Lower lobe of right lung (tissue), 2 donors: ENCODE measurements around the gene FNBP1. TPM values are rescaled to one million over a fixed set of nuclear protein-coding genes. Genes with fewer than 3 reads are reported as not detected.
"Not testable (repeated sequence)": the region's sequence is repeated elsewhere in the genome, so short reads cannot be mapped to it uniquely, and the experiment has no call there.

Experiments
- ATAC-seq, 2 donors: fragments of 200-7000 bp; cut with Tn5 transposase; one replicate each; pipeline ENCODE4 v1.9.1; 2020 to 2022; ENCODE audit warnings: mild to moderate bottlenecking in 2 of 2, moderate library complexity in 2 of 2
- DNase-seq: peaks from one replicate; pipeline ENCODE4 v3.0.0-alpha.2; 2020
- H3K27ac ChIP-seq: fragments of 200-600 bp; one replicate; pipeline ENCODE4 v1.8.0; 2022
- H3K27me3 ChIP-seq: fragments of 200-600 bp; one replicate; pipeline ENCODE4 v1.8.0; 2022; ENCODE audit warnings: low read depth
- H3K36me3 ChIP-seq: fragments of 200-600 bp; one replicate; pipeline ENCODE4 v1.8.0; 2022; ENCODE audit warnings: mild to moderate bottlenecking
- H3K4me1 ChIP-seq: fragments of 200-600 bp; one replicate; pipeline ENCODE4 v1.8.0; 2022
- H3K4me3 ChIP-seq: fragments of 200-600 bp; one replicate; pipeline ENCODE4 v1.8.0; 2022; ENCODE audit warnings: mild to moderate bottlenecking
- H3K9me3 ChIP-seq: fragments of 200-600 bp; one replicate; pipeline ENCODE4 v1.8.0; 2022
- intact Hi-C: fragments of 100-400 bp; cut with DNase I; formaldehyde crosslinking; loops from one replicate; pipeline ENCODE4 v1.11.0; 2022
- total RNA-seq: library from RNA; stranded (reverse); fragmentation: NEBNext Ultra II Directional; extraction: Animal tissue kit (Norgen Biotek cat#: 25700); gene quantifications from one replicate; pipeline ENCODE4 v1.2.1, GENCODE V29; 2021
- TF ChIP-seq, protein P1 (sequence below): fragments of 200-600 bp; IDR thresholded peaks from one replicate; pipeline ENCODE4 v1.8.0; 2022; ENCODE audit warnings: antibody characterized with exemption, mild to moderate bottlenecking
- donor health status: DM: no; HTN: yes; CAD: no; lungs with severe emphysema.

The FNBP1 gene
- total RNA-seq, 1 donor from 2014 or later, result 61.1 TPM

DNA sequence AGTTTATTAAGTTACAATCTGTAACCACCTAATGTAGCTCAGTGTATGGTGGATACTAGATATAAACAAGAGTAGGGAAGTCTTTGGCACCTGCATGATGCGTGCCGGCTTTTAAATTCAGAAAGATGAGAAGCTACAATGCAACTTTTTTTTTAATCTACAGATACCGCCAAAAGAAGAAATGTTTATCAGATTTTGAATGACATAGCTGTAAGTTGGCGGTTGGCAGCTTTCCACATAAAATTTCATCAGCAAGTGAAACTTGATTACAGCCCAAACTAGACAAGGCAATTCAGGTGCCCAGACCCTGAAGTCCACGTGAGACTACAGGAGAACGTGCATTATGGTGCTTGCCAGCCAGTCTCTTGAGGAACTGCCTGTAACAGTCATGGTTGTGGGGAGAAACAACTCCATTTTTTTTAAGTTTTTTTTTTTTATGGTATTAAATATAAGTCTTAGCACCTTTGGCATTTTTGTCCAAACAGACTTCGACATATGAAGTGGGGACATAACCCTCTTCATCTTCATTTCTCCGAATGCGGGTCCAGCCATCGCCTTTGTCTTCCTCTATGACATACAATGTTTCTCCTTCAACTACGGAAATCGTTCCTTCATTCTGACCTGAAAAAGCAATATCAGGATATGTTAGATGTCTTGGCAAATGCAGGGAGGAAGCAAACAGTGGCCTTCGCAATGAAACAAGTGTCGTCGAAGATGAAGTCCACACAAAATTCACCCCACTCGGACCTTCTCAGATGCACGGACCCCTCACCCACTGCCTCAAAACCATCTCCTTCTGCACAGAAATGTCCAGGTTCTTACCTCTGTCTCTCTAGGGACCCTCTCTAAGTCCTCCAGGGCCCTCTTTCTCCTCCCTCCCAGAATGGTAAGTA, 147.4 kb downstream of the FNBP1 start:
- Histone ChIP-seq H3K4me1 (peaks cover 23% of the 10 kb centered on the region), H3K36me3 (peaks cover 55% of the 10 kb centered on the region), H3K27me3 (no peaks in the 10 kb centered on the region), H3K9me3 (no peaks in the 10 kb centered on the region), H3K4me3 (no peak overlapping the region), H3K27ac (no peak overlapping the region)
- no peak for DNase-seq
- intact Hi-C loops, result no loop called here
- ATAC-seq, result no peak
- TF ChIP-seq, protein P1, sequence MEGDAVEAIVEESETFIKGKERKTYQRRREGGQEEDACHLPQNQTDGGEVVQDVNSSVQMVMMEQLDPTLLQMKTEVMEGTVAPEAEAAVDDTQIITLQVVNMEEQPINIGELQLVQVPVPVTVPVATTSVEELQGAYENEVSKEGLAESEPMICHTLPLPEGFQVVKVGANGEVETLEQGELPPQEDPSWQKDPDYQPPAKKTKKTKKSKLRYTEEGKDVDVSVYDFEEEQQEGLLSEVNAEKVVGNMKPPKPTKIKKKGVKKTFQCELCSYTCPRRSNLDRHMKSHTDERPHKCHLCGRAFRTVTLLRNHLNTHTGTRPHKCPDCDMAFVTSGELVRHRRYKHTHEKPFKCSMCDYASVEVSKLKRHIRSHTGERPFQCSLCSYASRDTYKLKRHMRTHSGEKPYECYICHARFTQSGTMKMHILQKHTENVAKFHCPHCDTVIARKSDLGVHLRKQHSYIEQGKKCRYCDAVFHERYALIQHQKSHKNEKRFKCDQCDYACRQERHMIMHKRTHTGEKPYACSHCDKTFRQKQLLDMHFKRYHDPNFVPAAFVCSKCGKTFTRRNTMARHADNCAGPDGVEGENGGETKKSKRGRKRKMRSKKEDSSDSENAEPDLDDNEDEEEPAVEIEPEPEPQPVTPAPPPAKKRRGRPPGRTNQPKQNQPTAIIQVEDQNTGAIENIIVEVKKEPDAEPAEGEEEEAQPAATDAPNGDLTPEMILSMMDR, result no peak

DNA sequence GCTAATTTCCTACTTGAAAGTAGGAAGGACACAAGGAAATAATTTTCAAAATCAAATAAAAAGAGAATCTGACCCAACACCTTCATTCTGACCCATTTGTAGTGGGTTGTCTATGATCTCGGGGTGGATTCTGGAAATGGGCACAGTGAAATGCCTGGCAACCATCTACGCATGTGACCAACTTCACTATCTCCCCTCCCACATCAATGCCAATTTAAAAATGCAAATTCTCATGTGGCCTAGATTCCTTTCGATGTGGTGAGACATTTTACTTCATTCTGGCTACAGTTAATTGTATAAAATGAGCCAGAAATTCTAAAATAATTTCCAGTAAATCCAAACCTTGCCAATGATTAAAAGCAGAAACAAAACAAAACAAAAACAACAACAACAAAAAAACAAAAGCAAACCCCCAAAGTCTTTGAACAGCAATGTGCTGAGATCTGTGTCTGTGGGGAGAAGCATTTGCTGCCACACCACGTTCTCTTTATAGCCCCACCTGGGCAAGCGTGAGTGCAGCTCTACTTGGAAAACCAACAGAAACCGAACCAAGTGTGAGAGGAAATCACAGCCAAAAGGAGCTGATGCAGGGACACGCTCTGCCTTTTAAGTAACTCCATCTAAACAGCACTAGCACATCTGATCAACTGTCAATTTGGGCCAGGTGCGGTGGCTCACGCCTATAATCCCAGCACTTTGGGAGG, 148.7 kb downstream of the FNBP1 start:
- ATAC-seq (no peak), DNase-seq (no peak)
- H3K27me3 ChIP-seq, result no peaks in the 10 kb centered on the region
- peaks cover 42% of the 10 kb centered on the region for H3K36me3 ChIP-seq
- peaks cover 33% of the 10 kb centered on the region for H3K4me1 ChIP-seq
- intact Hi-C loops, result no loop called here
- TF ChIP-seq, protein P1, result no peak
- no peaks in the 10 kb centered on the region for H3K9me3 ChIP-seq
- no peak overlapping the region for H3K27ac ChIP-seq
- H3K4me3 ChIP-seq, result no peak overlapping the region

DNA sequence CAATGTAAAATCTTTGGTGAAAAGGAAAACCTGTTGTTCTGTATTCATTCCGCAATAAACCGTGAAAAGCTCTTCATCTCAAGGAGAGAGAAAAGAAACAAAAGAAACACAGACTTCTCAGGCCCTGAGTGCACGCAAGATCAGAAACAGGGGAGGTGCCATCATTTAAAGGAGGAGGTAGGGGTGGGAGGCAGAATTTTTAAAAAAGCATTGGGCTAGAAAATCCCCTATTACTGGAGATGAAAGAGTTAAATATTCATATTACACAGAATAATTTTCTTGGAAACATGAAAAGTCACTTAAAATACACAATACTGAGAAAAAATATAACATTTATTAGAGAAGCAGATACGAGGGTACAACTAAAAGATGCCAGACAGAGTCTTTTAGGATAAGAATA, 151.4 kb downstream of the FNBP1 start:
- peak overlapping the region; percentile 12 for H3K27ac ChIP-seq
- no peak for DNase-seq
- H3K27me3 ChIP-seq, result no peaks in the 10 kb centered on the region
- peaks cover 50% of the 10 kb centered on the region for H3K4me1 ChIP-seq
- intact Hi-C loops, result no loop called here
- H3K9me3 ChIP-seq, result no peaks in the 10 kb centered on the region
- H3K4me3 ChIP-seq, result no peak overlapping the region
- ATAC-seq, result no peak
- H3K36me3 ChIP-seq, result peaks cover 22% of the 10 kb centered on the region
- TF ChIP-seq, protein P1, result no peak

DNA sequence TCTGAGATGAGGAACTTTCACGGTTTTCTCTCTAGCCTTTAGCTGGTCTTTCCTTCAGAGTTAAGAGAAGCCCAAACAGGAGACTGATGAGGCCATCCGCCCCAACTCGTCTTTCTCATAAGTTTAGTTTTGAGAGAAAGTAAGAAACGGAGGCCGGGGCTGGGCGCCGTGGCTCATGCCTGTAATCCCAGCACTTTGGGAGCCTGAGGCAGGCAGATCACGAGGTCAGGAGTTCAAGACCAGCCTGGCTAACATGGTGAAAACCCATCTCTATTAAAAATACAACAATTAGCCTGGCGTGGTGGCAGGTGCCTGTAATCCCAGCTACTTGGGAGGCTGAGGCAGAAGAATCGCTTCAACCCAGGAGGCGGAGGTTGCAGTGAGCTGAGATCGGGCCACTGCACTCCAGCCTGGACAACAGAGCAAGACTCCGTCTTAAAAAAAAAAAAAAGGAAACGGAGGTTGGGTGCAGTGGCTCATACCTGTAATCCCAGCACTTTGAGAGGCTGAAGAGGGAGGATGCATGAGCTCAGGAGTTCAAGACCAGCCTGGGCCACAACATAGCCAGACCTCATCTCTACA, 152.2 kb downstream of the FNBP1 start:
- DNase-seq, H3K27me3 ChIP-seq, intact Hi-C loops, ATAC-seq, H3K9me3 ChIP-seq: not testable (repeated sequence)
- Histone ChIP-seq H3K36me3 (peaks cover 16% of the 10 kb centered on the region), H3K27ac (peak overlapping the region; percentile 87), H3K4me3 (peak overlapping the region; percentile 41), H3K4me1 (peaks cover 57% of the 10 kb centered on the region)

DNA sequence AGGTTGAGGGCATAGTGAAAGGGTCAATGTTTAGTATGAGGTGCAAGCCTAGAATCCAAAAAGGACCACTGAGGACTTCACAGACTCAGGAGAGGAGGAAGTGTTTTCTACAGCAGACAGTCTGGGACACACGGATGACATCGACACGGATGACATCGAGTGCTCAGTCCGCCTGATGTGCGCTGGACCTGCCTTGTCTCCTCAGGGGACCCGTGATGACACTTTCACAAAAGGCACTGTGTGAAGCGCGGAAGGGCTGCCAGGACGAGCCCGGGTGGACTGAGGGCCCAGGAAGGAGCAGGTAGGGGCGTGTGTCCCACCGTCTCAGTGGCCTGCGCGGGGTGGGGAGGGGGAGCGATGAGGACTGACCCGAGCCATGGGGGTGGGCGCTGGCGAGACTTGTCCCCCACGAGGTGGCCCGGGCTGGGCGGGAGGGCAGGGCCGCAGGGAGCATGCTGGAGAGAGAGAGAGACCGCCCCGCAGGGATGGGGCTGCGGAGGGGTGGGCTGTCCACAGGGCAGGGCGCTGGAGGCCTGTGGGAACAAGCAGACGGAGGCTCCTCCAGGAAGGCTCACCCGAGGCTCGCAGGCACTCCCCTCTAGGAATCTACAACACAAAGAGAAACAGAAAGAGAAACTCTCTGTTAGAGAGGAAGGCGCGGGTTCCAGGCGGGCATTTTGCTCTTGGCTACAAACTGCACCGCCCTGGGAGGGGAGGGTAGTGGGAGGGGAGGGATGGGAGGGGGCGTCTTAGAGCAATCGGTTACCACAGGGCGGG, 152.9 kb downstream of the FNBP1 start:
- intact Hi-C loops, result no loop called here
- peak overlapping the region; percentile 87 for H3K27ac ChIP-seq
- DNase-seq (peak; percentile 77), ATAC-seq (no peak)
- H3K36me3 ChIP-seq, result peaks cover 9% of the 10 kb centered on the region
- peaks cover 62% of the 10 kb centered on the region for H3K4me1 ChIP-seq
- no peaks in the 10 kb centered on the region for H3K9me3 ChIP-seq
- H3K4me3 ChIP-seq, result peak overlapping the region; percentile 41
- H3K27me3 ChIP-seq, result no peaks in the 10 kb centered on the region
- TF ChIP-seq, protein P1, result no peak
